GM18498 (cell line): ENCODE results near the gene PDXP.

Experiments used
- ATAC-seq: cut with Tn5 transposase; IDR thresholded peaks from one replicate; pipeline ENCODE4 v1.9.1; 2021; ENCODE audit warnings: mild to moderate bottlenecking, moderate library complexity; ENCODE audit not compliant: unreplicated experiment

The PDXP gene

GRCh38 chr22:37628830-37629229 lies 29.7 kb upstream of the PDXP start:
- no peak for ATAC-seq

GRCh38 chr22:37629928-37630327 lies 28.6 kb upstream of the PDXP start:
- no peak for ATAC-seq

- ATAC-seq: no peak
These were observed 27.6 kb upstream of the PDXP start for GRCh38 chr22:37630839-37631435.

- no peak for ATAC-seq
These were observed 26.9 kb upstream of the PDXP start for GRCh38 chr22:37631448-37632173.

- ATAC-seq: peak; percentile 8
These were observed 26.1 kb upstream of the PDXP start for GRCh38 chr22:37632174-37633088.

GRCh38 chr22:37633089-37633624 lies 25.4 kb upstream of the PDXP start:
- ATAC-seq: peak; percentile 55

GRCh38 chr22:37633625-37634416 lies 24.7 kb upstream of the PDXP start:
- peak; percentile 53 for ATAC-seq

- ATAC-seq: no peak
These were observed 24.1 kb upstream of the PDXP start for GRCh38 chr22:37634417-37634924.

- ATAC-seq: no peak
These were observed 23.4 kb upstream of the PDXP start for GRCh38 chr22:37635157-37635556.

- no peak for ATAC-seq
These were observed 22.2 kb upstream of the PDXP start for GRCh38 chr22:37636186-37636948.

GRCh38 chr22:37636949-37637273 lies 21.6 kb upstream of the PDXP start:
- no peak for ATAC-seq

- ATAC-seq: no peak
These were observed 20.0 kb upstream of the PDXP start for GRCh38 chr22:37638391-37639069.

- no peak for ATAC-seq
These were observed 19.3 kb upstream of the PDXP start, which contains the start of gene SH3BP1 for GRCh38 chr22:37639070-37639760. Gene SH3BP1 (plus strand): TSS chr22:37639669. CDS start chr22:37639788, 119 bp downstream.

- no peak for ATAC-seq
These were observed 18.5 kb upstream of the PDXP start for GRCh38 chr22:37639771-37640590.

GRCh38 chr22:37640591-37641560 lies 17.6 kb upstream of the PDXP start:
- ATAC-seq: no peak

GRCh38 chr22:37641561-37641949 lies 17.0 kb upstream of the PDXP start:
- no peak for ATAC-seq
